Tibial nerve (tissue), 4 donors: ENCODE results near the gene SORCS2. TPM values are rescaled to one million over a fixed set of nuclear protein-coding genes. Genes with fewer than 3 reads are reported as not detected.

Source experiments
- DNase-seq, 2 donors: peaks; one replicate each; pipeline ENCODE4 v3.0.0-alpha.2; 2019; ENCODE audit warnings: low spot score in 2 of 2
- H3K27ac ChIP-seq, 4 donors: fragments of 200-600 bp; sonication (generic) in 3 of 4; one replicate each; pipeline ENCODE4 v1.5.1; 2017 to 2019; ENCODE audit warnings: mild to moderate bottlenecking in 1 of 4
- H3K27me3 ChIP-seq, 2 donors: fragments of 200-600 bp; sonication (generic) in 1 of 2; one replicate each; pipeline versions ENCODE4 v1.5.1 to v1.6.0; 2017 to 2019
- H3K36me3 ChIP-seq, 3 donors: fragments of 200-600 bp; sonication (generic); one replicate each; pipeline ENCODE4 v1.5.1; 2018 to 2019
- H3K4me1 ChIP-seq, 4 donors: fragments of 200-600 bp; sonication (generic) in 3 of 4; one replicate each; pipeline ENCODE4 v1.5.1; 2017 to 2019
- H3K4me3 ChIP-seq, 4 donors: fragments of 200-600 bp; sonication (generic) in 3 of 4; one replicate each; pipeline ENCODE4 v1.5.1; 2017 to 2019; ENCODE audit warnings: mild to moderate bottlenecking in 1 of 4, moderate library complexity in 1 of 4
- H3K9me3 ChIP-seq, 4 donors: fragments of 200-600 bp; sonication (generic) in 3 of 4; one replicate each; pipeline ENCODE4 v1.5.1; 2017 to 2019
- CTCF ChIP-seq, 5 experiments: fragments of 200-600 bp in 3 of 5; fragments of 450-650 bp in 2 of 5; sonication (generic) in 3 of 5; IDR thresholded peaks; one replicate each; pipeline ENCODE4 v1.5.1; 2016 to 2019; ENCODE audit warnings: antibody characterized with exemption in 5 of 5, mild to moderate bottlenecking in 3 of 5, moderate library complexity in 2 of 5
- EP300 ChIP-seq, 2 donors: sonication (generic); formaldehyde crosslinking; IDR thresholded peaks; one replicate each; pipeline ENCODE4 v1.6.1; 2017; ENCODE audit warnings: antibody characterized with exemption in 2 of 2, mild to moderate bottlenecking in 1 of 2
- POLR2A ChIP-seq, 2 donors: fragments of 450-650 bp; IDR thresholded peaks; one replicate each; pipeline ENCODE4 v1.6.1; 2017; ENCODE audit warnings: antibody characterized with exemption in 2 of 2, mild to moderate bottlenecking in 2 of 2, moderate library complexity in 2 of 2
- WGBS, 2 donors: methylation state at CpG; one replicate each; pipeline ENCODE4 v1.1.5; 2018; 5-methylcytosine and 5-hydroxymethylcytosine counted together
- total RNA-seq, 4 donors: library from RNA; depleted of rRNA; stranded (reverse); fragments of >200 nt; gene quantifications; one replicate each; pipeline ENCODE4 v1.1.0, GENCODE V29; 2016

The SORCS2 gene
- total RNA-seq, 4 donors from 2014 or later, result 15.6 to 48.9 (median 38.3) TPM

- 86 to 92% methylated on average over 18 of the region's 18 CpGs for WGBS, 2 donors
- peaks cover 0 to 4% (median 0%) of the 10 kb centered on the region in 4 donors for H3K4me1 ChIP-seq
- TF ChIP-seq EP300 (IDR thresholded peaks at IDR 0.05) (no peak), POLR2A (IDR thresholded peaks at IDR 0.05) (no peak), CTCF (IDR thresholded peaks at IDR 0.05) (no peak)
- H3K36me3 ChIP-seq, result peaks cover 0 to 23% (median 0%) of the 10 kb centered on the region in 3 donors
- H3K9me3 ChIP-seq, result no peaks in the 10 kb centered on the region
- no peak overlapping the region for H3K27ac ChIP-seq
- no peak overlapping the region for H3K4me3 ChIP-seq
- no peak for DNase-seq
- no peaks in the 10 kb centered on the region for H3K27me3 ChIP-seq
Measured at GRCh38 chr4:7692451-7693236, 500.3 kb downstream of the SORCS2 start.

DNA sequence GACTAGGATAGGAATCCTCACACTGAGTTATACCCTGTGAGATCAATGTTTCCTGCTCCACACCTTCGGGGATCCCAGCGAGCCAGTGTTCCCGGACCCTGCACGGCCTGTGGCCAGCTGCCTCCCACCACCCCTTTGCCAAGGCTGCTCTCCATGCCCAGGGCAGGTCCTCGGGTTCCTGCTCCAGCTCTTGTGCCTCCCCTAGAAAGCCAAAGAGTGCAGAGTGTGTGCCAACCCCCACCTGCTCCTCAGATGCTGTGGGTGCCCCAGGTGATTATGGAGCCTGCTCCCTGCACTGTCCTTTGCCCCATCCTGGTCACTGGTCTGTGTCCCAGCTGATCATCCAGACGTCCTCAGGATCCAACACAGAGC is 500.9 kb downstream of the SORCS2 start:
- no peak overlapping the region for H3K27ac ChIP-seq
- no peak overlapping the region for H3K4me3 ChIP-seq
- peaks cover 0 to 23% (median 0%) of the 10 kb centered on the region in 3 donors for H3K36me3 ChIP-seq
- WGBS, 2 donors, result 82 to 87% methylated on average over 6 of the region's 6 CpGs
- H3K4me1 ChIP-seq, result peaks cover 0 to 10% (median 1%) of the 10 kb centered on the region in 4 donors
- no peaks in the 10 kb centered on the region for H3K9me3 ChIP-seq
- no peaks in the 10 kb centered on the region for H3K27me3 ChIP-seq
- TF ChIP-seq POLR2A (IDR thresholded peaks at IDR 0.05) (no peak), CTCF (IDR thresholded peaks at IDR 0.05) (no peak), EP300 (IDR thresholded peaks at IDR 0.05) (no peak)
- no peak for DNase-seq

DNA sequence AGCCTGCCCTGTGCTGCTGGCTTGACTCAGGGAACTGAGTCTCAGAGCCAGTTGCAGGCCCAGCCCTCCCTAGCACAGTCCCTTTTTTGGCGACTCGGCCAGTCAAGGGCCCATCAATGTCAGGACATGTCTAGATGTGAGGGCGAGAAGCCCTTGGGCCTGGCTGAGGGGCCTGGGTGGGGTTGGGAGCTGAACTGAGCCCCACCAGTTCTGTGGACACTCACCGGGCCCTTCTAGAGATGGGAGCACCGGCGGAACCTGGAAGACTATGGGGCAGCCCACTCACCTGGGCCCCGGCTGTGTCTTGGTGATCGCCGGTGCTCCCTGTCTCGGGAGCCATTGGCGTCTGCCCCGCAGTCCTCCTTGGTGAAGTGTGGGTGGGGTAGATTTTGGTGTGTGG is 501.4 kb downstream of the SORCS2 start:
- DNase-seq, result no peak
- H3K27me3 ChIP-seq, result no peaks in the 10 kb centered on the region
- no peak overlapping the region for H3K27ac ChIP-seq
- WGBS, 2 donors, result 93 to 96% methylated on average over 5 to 12 of the region's 12 CpGs
- no peak overlapping the region for H3K4me3 ChIP-seq
- TF ChIP-seq CTCF (IDR thresholded peaks at IDR 0.05) (no peak), POLR2A (IDR thresholded peaks at IDR 0.05) (no peak), EP300 (IDR thresholded peaks at IDR 0.05) (no peak)
- H3K4me1 ChIP-seq, result peaks cover 0 to 14% (median 2%) of the 10 kb centered on the region in 4 donors
- peaks cover 0 to 23% (median 0%) of the 10 kb centered on the region in 3 donors for H3K36me3 ChIP-seq
- no peaks in the 10 kb centered on the region for H3K9me3 ChIP-seq

DNA sequence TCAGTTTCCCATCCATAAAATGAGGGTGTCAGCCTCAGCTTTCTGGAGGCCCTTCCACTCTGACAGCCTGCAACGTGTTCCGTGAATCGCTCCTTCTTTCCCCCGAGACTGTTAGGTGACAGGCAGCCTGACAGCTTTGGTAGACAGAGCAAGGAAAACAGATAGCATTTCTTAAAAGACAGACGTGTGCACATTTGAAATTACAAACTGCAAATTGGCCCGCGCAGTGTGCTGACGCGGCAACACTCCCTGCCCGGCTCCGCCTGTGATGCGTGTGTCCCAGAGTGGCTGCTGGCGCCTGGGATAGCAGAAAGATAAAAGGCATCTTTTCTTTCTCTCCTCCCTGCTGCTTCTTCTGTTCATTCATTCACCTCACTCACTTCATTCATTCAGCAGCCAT is 502.0 kb downstream of the SORCS2 start:
- Histone ChIP-seq H3K36me3 (peaks cover 0 to 23% (median 0%) of the 10 kb centered on the region in 3 donors), H3K4me1 (peaks cover 0 to 20% (median 2%) of the 10 kb centered on the region in 4 donors), H3K27ac (no peak overlapping the region), H3K9me3 (no peaks in the 10 kb centered on the region), H3K27me3 (no peaks in the 10 kb centered on the region), H3K4me3 (no peak overlapping the region)
- no peak for DNase-seq
- 77 to 85% methylated on average over 13 of the region's 13 CpGs for WGBS, 2 donors
- TF ChIP-seq CTCF (IDR thresholded peaks at IDR 0.05) (no peak), EP300 (IDR thresholded peaks at IDR 0.05) (no peak), POLR2A (IDR thresholded peaks at IDR 0.05) (no peak)

- WGBS, 2 donors, result 67 to 72% methylated on average over 8 of the region's 8 CpGs
- H3K36me3 ChIP-seq, result peaks cover 0 to 15% (median 0%) of the 10 kb centered on the region in 3 donors
- H3K27me3 ChIP-seq, result no peaks in the 10 kb centered on the region
Measured at GRCh38 chr4:7697343-7697742, 505.0 kb downstream of the SORCS2 start.

More at GRCh38 chr4:7697343-7697742, 505.0 kb downstream of the SORCS2 start:
- no peak for DNase-seq
- Histone ChIP-seq H3K27ac (peak overlapping the region in 2 of 4 donors; percentile 17 to 34), H3K9me3 (no peaks in the 10 kb centered on the region), H3K4me1 (peaks cover 0 to 29% (median 4%) of the 10 kb centered on the region in 4 donors), H3K4me3 (no peak overlapping the region)
- no peak for TF ChIP-seq CTCF (IDR thresholded peaks at IDR 0.05)
- no peak for TF ChIP-seq POLR2A (IDR thresholded peaks at IDR 0.05)
- TF ChIP-seq EP300 (IDR thresholded peaks at IDR 0.05), result no peak
